Breast epithelium (tissue), 3 donors: Measurements from ENCODE around the gene NR2E1.

Source experiments
- POLR2A ChIP-seq: fragments of 450-650 bp; IDR thresholded peaks from one replicate; pipeline ENCODE4 v1.6.1; 2016; ENCODE audit warnings: antibody characterized with exemption, mild to moderate bottlenecking, moderate library complexity
- TF ChIP-seq, protein P1 (sequence below), 3 donors: fragments of 450-650 bp; IDR thresholded peaks; one replicate each; pipeline ENCODE4 v1.5.1; 2016 to 2017; ENCODE audit warnings: antibody characterized with exemption in 3 of 3, mild to moderate bottlenecking in 3 of 3, moderate library complexity in 3 of 3

GRCh38 chr6:108193131-108193530 lies 27.3 kb downstream of the NR2E1 start:
- no peak for TF ChIP-seq POLR2A
- TF ChIP-seq, protein P1, sequence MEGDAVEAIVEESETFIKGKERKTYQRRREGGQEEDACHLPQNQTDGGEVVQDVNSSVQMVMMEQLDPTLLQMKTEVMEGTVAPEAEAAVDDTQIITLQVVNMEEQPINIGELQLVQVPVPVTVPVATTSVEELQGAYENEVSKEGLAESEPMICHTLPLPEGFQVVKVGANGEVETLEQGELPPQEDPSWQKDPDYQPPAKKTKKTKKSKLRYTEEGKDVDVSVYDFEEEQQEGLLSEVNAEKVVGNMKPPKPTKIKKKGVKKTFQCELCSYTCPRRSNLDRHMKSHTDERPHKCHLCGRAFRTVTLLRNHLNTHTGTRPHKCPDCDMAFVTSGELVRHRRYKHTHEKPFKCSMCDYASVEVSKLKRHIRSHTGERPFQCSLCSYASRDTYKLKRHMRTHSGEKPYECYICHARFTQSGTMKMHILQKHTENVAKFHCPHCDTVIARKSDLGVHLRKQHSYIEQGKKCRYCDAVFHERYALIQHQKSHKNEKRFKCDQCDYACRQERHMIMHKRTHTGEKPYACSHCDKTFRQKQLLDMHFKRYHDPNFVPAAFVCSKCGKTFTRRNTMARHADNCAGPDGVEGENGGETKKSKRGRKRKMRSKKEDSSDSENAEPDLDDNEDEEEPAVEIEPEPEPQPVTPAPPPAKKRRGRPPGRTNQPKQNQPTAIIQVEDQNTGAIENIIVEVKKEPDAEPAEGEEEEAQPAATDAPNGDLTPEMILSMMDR (IDR thresholded peaks at IDR 0.05): no peak
